Neuronal stem cell (in vitro differentiated cells): ENCODE measurements around the gene ZFP57.
A peak's percentile ranks its signal among the peaks of the same experiment; 100 is the strongest.
"Not testable (repeated sequence)": the region's sequence is repeated elsewhere in the genome, so short reads cannot be mapped to it uniquely, and the experiment has no call there.

Experiments used
- DNase-seq: peaks from one replicate; pipeline ENCODE4 v3.0.0-alpha.2; 2013; ENCODE audit warnings: low spot score
- H2AFZ ChIP-seq: one replicate; pipeline ENCODE4 v1.6.1; 2013; ENCODE audit warnings: mild to moderate bottlenecking, low read length, inconsistent platforms
- H2AK5ac ChIP-seq: 2 replicates; pipeline ENCODE4 v1.6.1; 2013; ENCODE audit warnings: low read depth, mild to moderate bottlenecking, inconsistent platforms, low read length, moderate library complexity, mixed read lengths
- H2BK120ac ChIP-seq: 2 replicates; pipeline ENCODE4 v1.6.1; 2013; ENCODE audit warnings: low read depth, mild to moderate bottlenecking, inconsistent platforms, low read length, moderate library complexity, mixed read lengths
- H2BK12ac ChIP-seq: one replicate; pipeline ENCODE4 v1.6.1; 2013; ENCODE audit warnings: low read length, inconsistent platforms
- H2BK15ac ChIP-seq: 2 replicates; pipeline ENCODE4 v1.6.1; 2013; ENCODE audit warnings: mild to moderate bottlenecking, low read length, inconsistent platforms, mixed read lengths
- H2BK5ac ChIP-seq: one replicate; pipeline ENCODE4 v1.6.1; 2013; ENCODE audit warnings: inconsistent platforms, mild to moderate bottlenecking, low read length, moderate library complexity
- H3K14ac ChIP-seq: one replicate; pipeline ENCODE4 v1.6.1; 2013; ENCODE audit warnings: low read length, inconsistent platforms
- H3K18ac ChIP-seq: 2 replicates; pipeline ENCODE4 v1.6.1; 2013; ENCODE audit warnings: low read length, inconsistent platforms
- H3K23ac ChIP-seq: 2 replicates; pipeline ENCODE4 v1.6.1; 2013; ENCODE audit warnings: low read depth, mild to moderate bottlenecking, mixed read lengths, low read length, inconsistent platforms; ENCODE audit not compliant: poor library complexity
- H3K27ac ChIP-seq: replicated peaks from 3 replicates; pipeline ENCODE4 v1.5.1; 2013; ENCODE audit warnings: low read length, inconsistent platforms
- H3K27me3 ChIP-seq, 3 experiments: 2 replicates each; pipeline ENCODE4 v1.6.1; 2013; ENCODE audit warnings: low read length in 3 of 3, mild to moderate bottlenecking in 2 of 3, inconsistent platforms in 1 of 3, low read depth in 1 of 3, mixed read lengths in 1 of 3, moderate library complexity in 1 of 3; ENCODE audit not compliant: control insufficient read depth in 3 of 3, insufficient read depth in 3 of 3
- H3K36me3 ChIP-seq, 2 donors: replicated peaks in 1 of 2; 2 replicates each; pipeline ENCODE4 v1.6.1; 2013; ENCODE audit warnings: low read length in 2 of 2; ENCODE audit not compliant: control insufficient read depth in 2 of 2, insufficient read depth in 2 of 2
- H3K4ac ChIP-seq: 2 replicates; pipeline ENCODE4 v1.6.1; 2013; ENCODE audit warnings: inconsistent platforms, mild to moderate bottlenecking, low read length, moderate library complexity
- H3K4me1 ChIP-seq, 2 donors: 1 replicate in 1 of 2; 2 replicates in 1 of 2; pipeline ENCODE4 v1.6.1; 2013; ENCODE audit warnings: low read length in 2 of 2, low read depth in 1 of 2; ENCODE audit not compliant: control insufficient read depth in 2 of 2, insufficient read depth in 1 of 2
- H3K4me2 ChIP-seq: one replicate; pipeline ENCODE4 v1.6.1; 2013; ENCODE audit warnings: mild to moderate bottlenecking, low read length, inconsistent platforms; ENCODE audit not compliant: insufficient read depth, poor library complexity, severe bottlenecking
- H3K4me3 ChIP-seq, 2 donors: 2 replicates each; pipeline ENCODE4 v1.5.1; 2013; ENCODE audit warnings: low read length in 2 of 2, mild to moderate bottlenecking in 2 of 2, inconsistent platforms in 1 of 2, moderate library complexity in 1 of 2
- H3K79me1 ChIP-seq: one replicate; pipeline ENCODE4 v1.6.1; 2013; ENCODE audit warnings: low read depth, mild to moderate bottlenecking, inconsistent platforms, low read length, moderate library complexity
- H3K9ac ChIP-seq: one replicate; pipeline ENCODE4 v1.6.1; 2013; ENCODE audit warnings: mild to moderate bottlenecking, low read depth, low read length, inconsistent platforms; ENCODE audit not compliant: poor library complexity
- H3K9me3 ChIP-seq, 2 donors: replicated peaks in 1 of 2; 2 replicates each; pipeline versions ENCODE3 to v1.6.1; 2013; ENCODE audit warnings: low read length in 2 of 2, mild to moderate bottlenecking in 2 of 2, inconsistent platforms in 1 of 2, low read depth in 1 of 2, mixed read lengths in 1 of 2, moderate library complexity in 1 of 2; ENCODE audit not compliant: control insufficient read depth in 2 of 2, insufficient read depth in 1 of 2
- H4K8ac ChIP-seq: one replicate; pipeline ENCODE4 v1.6.1; 2013; ENCODE audit warnings: low read depth, mild to moderate bottlenecking, inconsistent platforms, low read length, moderate library complexity
- H4K91ac ChIP-seq: one replicate; pipeline ENCODE4 v1.6.1; 2013; ENCODE audit warnings: low read length, low read depth, mild to moderate bottlenecking, inconsistent platforms; ENCODE audit not compliant: poor library complexity
- WGBS, 2 donors: extraction: QIAGEN DNeasy Blood & Tissue Kit; methylation state at CpG; one replicate each; pipeline ENCODE4 v1.1.7; 2013; ENCODE audit warnings: missing lambda C conversion rate in 2 of 2, mixed read lengths in 1 of 2; ENCODE audit not compliant: insufficient read length in 2 of 2, insufficient replicate concordance in 1 of 2; ENCODE audit errors: extremely low coverage in 2 of 2; 5-methylcytosine and 5-hydroxymethylcytosine counted together

Gene ZFP57

GRCh38 chr6:29674008-29674407 lies 6.9 kb downstream of the ZFP57 start:
- no peak for DNase-seq
- no peak overlapping the region for H3K4me3 ChIP-seq
- no peak overlapping the region for H3K23ac ChIP-seq
- no peak overlapping the region for H2BK120ac ChIP-seq
- peaks cover 0 to 2% of the 10 kb centered on the region in 2 donors for H3K9me3 ChIP-seq
- WGBS, 2 donors: no CpG with 5 or more reads among the region's 5 CpGs
- H2BK15ac ChIP-seq: no peak overlapping the region
- no peaks in the 10 kb centered on the region for H3K36me3 ChIP-seq
- H4K8ac ChIP-seq: no peak overlapping the region
- no peak overlapping the region for H2BK5ac ChIP-seq
- no peaks in the 10 kb centered on the region for H3K79me1 ChIP-seq
- H3K27ac ChIP-seq: no peak overlapping the region
- no peak overlapping the region for H4K91ac ChIP-seq
- H3K9ac ChIP-seq: no peak overlapping the region
- H2AFZ ChIP-seq: no peak overlapping the region
- no peak overlapping the region for H3K18ac ChIP-seq
- H3K14ac ChIP-seq: no peak overlapping the region
- no peak overlapping the region for H2BK12ac ChIP-seq
- no peak overlapping the region for H3K4me2 ChIP-seq
- no peak overlapping the region for H2AK5ac ChIP-seq
- H3K27me3 ChIP-seq: no peaks in the 10 kb centered on the region
- peaks cover 0 to 5% of the 10 kb centered on the region in 2 donors for H3K4me1 ChIP-seq
- no peak overlapping the region for H3K4ac ChIP-seq

- H2BK15ac ChIP-seq: no peak overlapping the region
- WGBS, 2 donors: no CpG with 5 or more reads among the region's 12 CpGs
- H3K27me3 ChIP-seq: peaks cover 0 to 2% (median 0%) of the 10 kb centered on the region in 3 experiments
- peak overlapping the region; percentile 5 for H3K18ac ChIP-seq
- H3K79me1 ChIP-seq: no peaks in the 10 kb centered on the region
- no peak overlapping the region for H3K9ac ChIP-seq
- H3K36me3 ChIP-seq: no peaks in the 10 kb centered on the region
- DNase-seq: no peak
- peaks cover 0 to 8% of the 10 kb centered on the region in 2 donors for H3K4me1 ChIP-seq
- no peak overlapping the region for H2BK120ac ChIP-seq
- H3K4me2 ChIP-seq: no peak overlapping the region
- no peak overlapping the region for H3K27ac ChIP-seq
- H2AK5ac ChIP-seq: no peak overlapping the region
- peak overlapping the region in 1 of 2 donors; percentile 57 for H3K4me3 ChIP-seq
- H2AFZ ChIP-seq: no peak overlapping the region
- H3K4ac ChIP-seq: no peak overlapping the region
- H3K9me3 ChIP-seq: peaks cover 0 to 2% of the 10 kb centered on the region in 2 donors
- H2BK12ac ChIP-seq: no peak overlapping the region
- no peak overlapping the region for H4K91ac ChIP-seq
- no peak overlapping the region for H3K23ac ChIP-seq
- no peak overlapping the region for H3K14ac ChIP-seq
- H2BK5ac ChIP-seq: no peak overlapping the region
- no peak overlapping the region for H4K8ac ChIP-seq
Measured at GRCh38 chr6:29673161-29673560, 7.8 kb downstream of the ZFP57 start.

- not testable (repeated sequence) for H4K91ac ChIP-seq, H3K14ac ChIP-seq, H3K27ac ChIP-seq, H2BK12ac ChIP-seq, H2BK120ac ChIP-seq, H3K4me3 ChIP-seq, H2BK15ac ChIP-seq, H2AFZ ChIP-seq, H4K8ac ChIP-seq, H2AK5ac ChIP-seq, H2BK5ac ChIP-seq, H3K36me3 ChIP-seq, H3K23ac ChIP-seq, H3K9me3 ChIP-seq, H3K4ac ChIP-seq, H3K9ac ChIP-seq, H3K79me1 ChIP-seq, H3K4me2 ChIP-seq, DNase-seq, H3K18ac ChIP-seq, H3K4me1 ChIP-seq
- no CpG with 5 or more reads among the region's 5 CpGs for WGBS, 2 donors
- H3K27me3 ChIP-seq: peaks cover 0 to 12% (median 0%) of the 10 kb centered on the region in 3 experiments
Measured at GRCh38 chr6:29672116-29672515, 8.8 kb downstream of the ZFP57 start.

GRCh38 chr6:29671026-29671425 lies 9.9 kb downstream of the ZFP57 start:
- Histone ChIP-seq H3K9me3 (peaks cover 0 to 2% of the 10 kb centered on the region in 2 donors), H2BK5ac (no peak overlapping the region), H3K23ac (no peak overlapping the region), H2BK12ac (no peak overlapping the region), H2AFZ (no peak overlapping the region), H3K4me1 (peaks cover 0 to 15% of the 10 kb centered on the region in 2 donors), H2BK120ac (no peak overlapping the region), H3K79me1 (no peaks in the 10 kb centered on the region), H3K36me3 (no peaks in the 10 kb centered on the region), H3K27ac (no peak overlapping the region), H3K4me3 (no peak overlapping the region), H2AK5ac (no peak overlapping the region), H4K8ac (no peak overlapping the region), H3K4ac (no peak overlapping the region), H2BK15ac (no peak overlapping the region), H4K91ac (no peak overlapping the region), H3K18ac (peak overlapping the region; percentile 44), H3K27me3 (peaks cover 0 to 20% (median 0%) of the 10 kb centered on the region in 3 experiments), H3K14ac (no peak overlapping the region), H3K9ac (no peak overlapping the region), H3K4me2 (no peak overlapping the region)
- WGBS, 2 donors: no CpG with 5 or more reads among the region's 1 CpG
- no peak for DNase-seq
